KMS-11 (cell line): ENCODE data around the gene MYL2.

Experiments
- H2AFZ ChIP-seq: fragments of 200-600 bp; sonication (generic); 2 replicates; pipeline ENCODE4 v1.6.1; 2016; ENCODE audit warnings: antibody characterized with exemption, mixed run types, low read depth
- H3K27ac ChIP-seq: fragments of 200-600 bp; sonication (generic); 2 replicates; pipeline ENCODE4 v1.6.1; 2016; ENCODE audit warnings: mild to moderate bottlenecking, mixed run types
- H3K27me3 ChIP-seq: fragments of 200-600 bp; sonication (generic); 2 replicates; pipeline ENCODE4 v1.6.1; 2017; ENCODE audit warnings: mild to moderate bottlenecking, low read depth, mixed run types, moderate library complexity; ENCODE audit not compliant: insufficient read depth
- H3K36me3 ChIP-seq: fragments of 200-600 bp; sonication (generic); 2 replicates; pipeline ENCODE4 v1.6.1; 2017; ENCODE audit warnings: mild to moderate bottlenecking, mixed run types; ENCODE audit not compliant: insufficient read depth
- H3K4me1 ChIP-seq: fragments of 200-600 bp; sonication (generic); 2 replicates; pipeline ENCODE4 v1.6.1; 2016; ENCODE audit warnings: mild to moderate bottlenecking, low read depth, mixed run types; ENCODE audit not compliant: poor library complexity, severe bottlenecking
- H3K4me2 ChIP-seq: fragments of 200-600 bp; sonication (generic); 2 replicates; pipeline ENCODE4 v1.7.0; 2016; ENCODE audit warnings: mild to moderate bottlenecking, mixed run types
- H3K4me3 ChIP-seq: fragments of 200-600 bp; sonication (generic); IDR thresholded peaks from 2 replicates; pipeline ENCODE4 v1.6.1; 2017; ENCODE audit warnings: low read depth, low read length, mixed read lengths; ENCODE audit not compliant: insufficient read depth
- H3K79me2 ChIP-seq: fragments of 200-600 bp; sonication (generic); 2 replicates; pipeline ENCODE4 v1.6.1; 2016; ENCODE audit warnings: low read depth, mixed run types; ENCODE audit not compliant: insufficient read depth
- H3K9ac ChIP-seq: fragments of 200-600 bp; sonication (generic); 2 replicates; pipeline ENCODE4 v1.6.1; 2016; ENCODE audit warnings: mild to moderate bottlenecking, mixed run types
- H4K20me1 ChIP-seq: fragments of 200-600 bp; sonication (generic); 2 replicates; pipeline ENCODE4 v1.6.1; 2016; ENCODE audit warnings: mild to moderate bottlenecking, mixed run types; ENCODE audit not compliant: insufficient read depth
- CTCF ChIP-seq: fragments of 200-600 bp; sonication (generic); conservative IDR thresholded peaks from 2 replicates; pipeline ENCODE4 v1.6.1; 2017; ENCODE audit warnings: low read depth, mild to moderate bottlenecking, antibody characterized with exemption, low read length, moderate library complexity, mixed read lengths

MYL2 gene

GRCh38 chr12:110862329-110862728 lies 58.0 kb downstream of the MYL2 start:
- no peak overlapping the region for H3K9ac ChIP-seq
- no peaks in the 10 kb centered on the region for H4K20me1 ChIP-seq
- no peak overlapping the region for H2AFZ ChIP-seq
- H3K36me3 ChIP-seq, result no peaks in the 10 kb centered on the region
- H3K4me3 ChIP-seq, result no peak overlapping the region
- no peaks in the 10 kb centered on the region for H3K79me2 ChIP-seq
- no peak for TF ChIP-seq CTCF
- no peaks in the 10 kb centered on the region for H3K27me3 ChIP-seq
- H3K27ac ChIP-seq, result no peak overlapping the region
- H3K4me2 ChIP-seq, result no peak overlapping the region
- H3K4me1 ChIP-seq, result no peaks in the 10 kb centered on the region

- H3K36me3 ChIP-seq, result no peaks in the 10 kb centered on the region
- no peaks in the 10 kb centered on the region for H3K79me2 ChIP-seq
- H3K4me3 ChIP-seq, result no peak overlapping the region
- H3K4me2 ChIP-seq, result no peak overlapping the region
- H3K9ac ChIP-seq, result no peak overlapping the region
- H3K4me1 ChIP-seq, result no peaks in the 10 kb centered on the region
- no peak overlapping the region for H2AFZ ChIP-seq
- H4K20me1 ChIP-seq, result no peaks in the 10 kb centered on the region
- TF ChIP-seq CTCF, result no peak
- no peaks in the 10 kb centered on the region for H3K27me3 ChIP-seq
- no peak overlapping the region for H3K27ac ChIP-seq
Observed at GRCh38 chr12:110861729-110862128, 58.6 kb downstream of the MYL2 start.
